ENCODE results near the gene PGA3.
"Not testable (repeated sequence)": the region's sequence is repeated elsewhere in the genome, so short reads cannot be mapped to it uniquely, and the experiment has no call there.

PGA3 gene

GRCh38 chr11:61163714-61164605, 39.4 kb upstream of the PGA3 start:
- Histone ChIP-seq H3K36me3 (ENCODE audit: insufficient read depth, low read length) (no peaks in the 10 kb centered on the region), H3K27me3 (ENCODE audit: insufficient read depth, low read length) (no peaks in the 10 kb centered on the region), H2AFZ (ENCODE audit: low read depth, low read length) (no peak overlapping the region), H3K9me3 (ENCODE audit: low read length) (no peaks in the 10 kb centered on the region), H3K4me1 (ENCODE audit: insufficient read depth, low read length) (peaks cover 18% of the 10 kb centered on the region), H3K4me3 (ENCODE audit: low read length) (no peak overlapping the region)

- Histone ChIP-seq H3K4me1 (ENCODE audit: insufficient read depth, low read length) (peaks cover 17% of the 10 kb centered on the region), H3K9me3 (ENCODE audit: low read length) (no peaks in the 10 kb centered on the region), H3K36me3 (ENCODE audit: insufficient read depth, low read length) (no peaks in the 10 kb centered on the region), H3K4me3 (ENCODE audit: low read length) (no peak overlapping the region), H3K27me3 (ENCODE audit: insufficient read depth, low read length) (no peaks in the 10 kb centered on the region), H2AFZ (ENCODE audit: low read depth, low read length) (no peak overlapping the region)
Observed at GRCh38 chr11:61164606-61165424, 38.5 kb upstream of the PGA3 start.

GRCh38 chr11:61165785-61166184, 37.5 kb upstream of the PGA3 start:
- H3K9me3 ChIP-seq (ENCODE audit: low read length); H3K4me1 ChIP-seq (ENCODE audit: insufficient read depth, low read length); H3K4me3 ChIP-seq (ENCODE audit: low read length); H2AFZ ChIP-seq (ENCODE audit: low read depth, low read length); H3K36me3 ChIP-seq (ENCODE audit: insufficient read depth, low read length); H3K27me3 ChIP-seq (ENCODE audit: insufficient read depth, low read length): not testable (repeated sequence)

GRCh38 chr11:61166331-61166730, 37.0 kb upstream of the PGA3 start:
- not testable (repeated sequence) for H3K27me3 ChIP-seq (ENCODE audit: insufficient read depth, low read length); H3K4me3 ChIP-seq (ENCODE audit: low read length); H2AFZ ChIP-seq (ENCODE audit: low read depth, low read length); H3K36me3 ChIP-seq (ENCODE audit: insufficient read depth, low read length); H3K9me3 ChIP-seq (ENCODE audit: low read length); H3K4me1 ChIP-seq (ENCODE audit: insufficient read depth, low read length)

GRCh38 chr11:61168042-61168688, 35.1 kb upstream of the PGA3 start:
- Histone ChIP-seq H3K4me3 (ENCODE audit: low read length) (no peak overlapping the region), H2AFZ (ENCODE audit: low read depth, low read length) (no peak overlapping the region), H3K27me3 (ENCODE audit: insufficient read depth, low read length) (no peaks in the 10 kb centered on the region), H3K4me1 (ENCODE audit: insufficient read depth, low read length) (no peaks in the 10 kb centered on the region), H3K9me3 (ENCODE audit: low read length) (no peaks in the 10 kb centered on the region), H3K36me3 (ENCODE audit: insufficient read depth, low read length) (no peaks in the 10 kb centered on the region)

- Histone ChIP-seq H2AFZ (ENCODE audit: low read depth, low read length) (no peak overlapping the region), H3K9me3 (ENCODE audit: low read length) (no peaks in the 10 kb centered on the region), H3K27me3 (ENCODE audit: insufficient read depth, low read length) (no peaks in the 10 kb centered on the region), H3K36me3 (ENCODE audit: insufficient read depth, low read length) (no peaks in the 10 kb centered on the region), H3K4me1 (ENCODE audit: insufficient read depth, low read length) (no peaks in the 10 kb centered on the region), H3K4me3 (ENCODE audit: low read length) (no peak overlapping the region)
Observed at GRCh38 chr11:61168800-61169199, 34.5 kb upstream of the PGA3 start.

GRCh38 chr11:61170566-61170965, 32.7 kb upstream of the PGA3 start:
- no peaks in the 10 kb centered on the region for H3K4me1 ChIP-seq (ENCODE audit: insufficient read depth, low read length)
- no peaks in the 10 kb centered on the region for H3K36me3 ChIP-seq (ENCODE audit: insufficient read depth, low read length)
- no peaks in the 10 kb centered on the region for H3K9me3 ChIP-seq (ENCODE audit: low read length)
- peaks cover 3% of the 10 kb centered on the region for H3K27me3 ChIP-seq (ENCODE audit: insufficient read depth, low read length)
- H3K4me3 ChIP-seq (ENCODE audit: low read length) = no peak overlapping the region
- no peak overlapping the region for H2AFZ ChIP-seq (ENCODE audit: low read depth, low read length)

- Histone ChIP-seq H3K4me1 (ENCODE audit: insufficient read depth, low read length) (no peaks in the 10 kb centered on the region), H3K36me3 (ENCODE audit: insufficient read depth, low read length) (no peaks in the 10 kb centered on the region), H3K27me3 (ENCODE audit: insufficient read depth, low read length) (peaks cover 3% of the 10 kb centered on the region), H3K4me3 (ENCODE audit: low read length) (no peak overlapping the region), H2AFZ (ENCODE audit: low read depth, low read length) (no peak overlapping the region), H3K9me3 (ENCODE audit: low read length) (no peaks in the 10 kb centered on the region)
Observed at GRCh38 chr11:61171907-61172306, 31.4 kb upstream of the PGA3 start.

GRCh38 chr11:61172356-61172755, 31.0 kb upstream of the PGA3 start:
- Histone ChIP-seq H3K36me3 (ENCODE audit: insufficient read depth, low read length) (no peaks in the 10 kb centered on the region), H3K4me3 (ENCODE audit: low read length) (no peak overlapping the region)

GRCh38 chr11:61172888-61173287, 30.4 kb upstream of the PGA3 start:
- H3K27me3 ChIP-seq (ENCODE audit: insufficient read depth, low read length) = peaks cover 3% of the 10 kb centered on the region

More at GRCh38 chr11:61172356-61172755, 31.0 kb upstream of the PGA3 start:
- Histone ChIP-seq H3K4me1 (ENCODE audit: insufficient read depth, low read length) (no peaks in the 10 kb centered on the region), H2AFZ (ENCODE audit: low read depth, low read length) (no peak overlapping the region), H3K9me3 (ENCODE audit: low read length) (no peaks in the 10 kb centered on the region), H3K27me3 (ENCODE audit: insufficient read depth, low read length) (peaks cover 3% of the 10 kb centered on the region)

GRCh38 chr11:61173456-61173855, 29.9 kb upstream of the PGA3 start:
- Histone ChIP-seq H3K9me3 (ENCODE audit: low read length) (no peaks in the 10 kb centered on the region), H2AFZ (ENCODE audit: low read depth, low read length) (no peak overlapping the region), H3K27me3 (ENCODE audit: insufficient read depth, low read length) (peaks cover 3% of the 10 kb centered on the region), H3K4me3 (ENCODE audit: low read length) (no peak overlapping the region), H3K36me3 (ENCODE audit: insufficient read depth, low read length) (no peaks in the 10 kb centered on the region), H3K4me1 (ENCODE audit: insufficient read depth, low read length) (no peaks in the 10 kb centered on the region)

More at GRCh38 chr11:61172888-61173287, 30.4 kb upstream of the PGA3 start:
- no peak overlapping the region for H2AFZ ChIP-seq (ENCODE audit: low read depth, low read length)
- H3K4me1 ChIP-seq (ENCODE audit: insufficient read depth, low read length) = no peaks in the 10 kb centered on the region
- H3K36me3 ChIP-seq (ENCODE audit: insufficient read depth, low read length) = no peaks in the 10 kb centered on the region
- no peaks in the 10 kb centered on the region for H3K9me3 ChIP-seq (ENCODE audit: low read length)
- no peak overlapping the region for H3K4me3 ChIP-seq (ENCODE audit: low read length)

- Histone ChIP-seq H3K4me1 (ENCODE audit: insufficient read depth, low read length) (no peaks in the 10 kb centered on the region), H3K27me3 (ENCODE audit: insufficient read depth, low read length) (peaks cover 3% of the 10 kb centered on the region)
Observed at GRCh38 chr11:61174273-61174672, 29.0 kb upstream of the PGA3 start.

GRCh38 chr11:61174949-61175348, 28.4 kb upstream of the PGA3 start:
- no peaks in the 10 kb centered on the region for H3K9me3 ChIP-seq (ENCODE audit: low read length)
- H3K27me3 ChIP-seq (ENCODE audit: insufficient read depth, low read length) = peaks cover 3% of the 10 kb centered on the region

More at GRCh38 chr11:61174273-61174672, 29.0 kb upstream of the PGA3 start:
- Histone ChIP-seq H3K4me3 (ENCODE audit: low read length) (no peak overlapping the region), H3K9me3 (ENCODE audit: low read length) (no peaks in the 10 kb centered on the region), H2AFZ (ENCODE audit: low read depth, low read length) (no peak overlapping the region), H3K36me3 (ENCODE audit: insufficient read depth, low read length) (no peaks in the 10 kb centered on the region)

More at GRCh38 chr11:61174949-61175348, 28.4 kb upstream of the PGA3 start:
- Histone ChIP-seq H3K4me3 (ENCODE audit: low read length) (no peak overlapping the region), H2AFZ (ENCODE audit: low read depth, low read length) (no peak overlapping the region), H3K36me3 (ENCODE audit: insufficient read depth, low read length) (no peaks in the 10 kb centered on the region), H3K4me1 (ENCODE audit: insufficient read depth, low read length) (no peaks in the 10 kb centered on the region)

All from neuron (in vitro differentiated cells).